Stimulated activated naive CD8-positive, alpha-beta T cell treated with anti-CD3 and anti-CD28 coated beads, Interleukin-15, amount 100 ng/mL, for 72 hours (primary cell): ENCODE measurements around the gene ADAMTS14.
"Not testable (repeated sequence)": the region's sequence is repeated elsewhere in the genome, so short reads cannot be mapped to it uniquely, and the experiment has no call there.

Source experiments
- ATAC-seq: fragments of 150-1000 bp; cut with Tn5 transposase; 2 replicates; pipeline ENCODE4 v1.10.0; 2021; ENCODE audit warnings: mild to moderate bottlenecking, moderate library complexity
- DNase-seq, 2 donors: peaks; one replicate each; pipeline ENCODE4 v3.0.0; 2021 to 2022
- H3K27ac Mint-ChIP-seq, 2 donors: one replicate each; pipeline ENCODE4 v1.8.0; 2022; ENCODE audit warnings: mild to moderate bottlenecking in 2 of 2, mixed read lengths in 2 of 2, moderate library complexity in 2 of 2
- H3K27me3 Mint-ChIP-seq: one replicate; pipeline ENCODE4 v1.8.0; 2022; ENCODE audit warnings: mixed read lengths
- H3K4me1 Mint-ChIP-seq: one replicate; pipeline ENCODE4 v1.8.0; 2022; ENCODE audit warnings: mild to moderate bottlenecking, mixed read lengths
- H3K4me3 Mint-ChIP-seq, 2 donors: one replicate each; pipeline ENCODE4 v1.8.0; 2022; ENCODE audit warnings: mild to moderate bottlenecking in 2 of 2, mixed read lengths in 2 of 2, moderate library complexity in 1 of 2
- H3K9me3 Mint-ChIP-seq, 2 donors: one replicate each; pipeline ENCODE4 v1.8.0; 2022; ENCODE audit warnings: mixed read lengths in 2 of 2

The ADAMTS14 gene

GRCh38 chr10:70649526-70649925, 22.8 kb upstream of the ADAMTS14 start:
- Mint-ChIP-seq H3K27ac (no peak overlapping the region), H3K4me3 (no peak overlapping the region), H3K27me3 (no peaks in the 10 kb centered on the region), H3K4me1 (no peaks in the 10 kb centered on the region), H3K9me3 (peaks cover 24 to 57% of the 10 kb centered on the region in 2 donors)
- peak; percentile 52 for ATAC-seq
- no peak for DNase-seq

GRCh38 chr10:70650104-70650503, 22.2 kb upstream of the ADAMTS14 start:
- H3K4me3 Mint-ChIP-seq = no peak overlapping the region
- H3K27ac Mint-ChIP-seq = no peak overlapping the region
- ATAC-seq = no peak
- no peaks in the 10 kb centered on the region for H3K4me1 Mint-ChIP-seq
- no peak for DNase-seq
- H3K9me3 Mint-ChIP-seq = peaks cover 24 to 57% of the 10 kb centered on the region in 2 donors
- H3K27me3 Mint-ChIP-seq = no peaks in the 10 kb centered on the region

GRCh38 chr10:70650718-70651117, 21.6 kb upstream of the ADAMTS14 start:
- no peak overlapping the region for H3K4me3 Mint-ChIP-seq
- H3K27me3 Mint-ChIP-seq = no peaks in the 10 kb centered on the region

GRCh38 chr10:70651661-70652060, 20.6 kb upstream of the ADAMTS14 start:
- H3K27me3 Mint-ChIP-seq = no peaks in the 10 kb centered on the region
- H3K4me1 Mint-ChIP-seq = peaks cover 11% of the 10 kb centered on the region
- H3K9me3 Mint-ChIP-seq = peaks cover 24 to 57% of the 10 kb centered on the region in 2 donors
- H3K27ac Mint-ChIP-seq = no peak overlapping the region
- DNase-seq (no peak), ATAC-seq (no peak)
- H3K4me3 Mint-ChIP-seq = no peak overlapping the region

More at GRCh38 chr10:70650718-70651117, 21.6 kb upstream of the ADAMTS14 start:
- H3K4me1 Mint-ChIP-seq = peaks cover 2% of the 10 kb centered on the region
- no peak for ATAC-seq
- no peak for DNase-seq
- H3K27ac Mint-ChIP-seq = no peak overlapping the region
- peaks cover 24 to 57% of the 10 kb centered on the region in 2 donors for H3K9me3 Mint-ChIP-seq

GRCh38 chr10:70652761-70653657, 19.3 kb upstream of the ADAMTS14 start:
- no peak for ATAC-seq
- no peak for DNase-seq
- Mint-ChIP-seq H3K9me3 (peaks cover 22 to 48% of the 10 kb centered on the region in 2 donors), H3K4me1 (peaks cover 16% of the 10 kb centered on the region), H3K27me3 (no peaks in the 10 kb centered on the region), H3K4me3 (no peak overlapping the region), H3K27ac (no peak overlapping the region)

- Mint-ChIP-seq H3K4me3 (no peak overlapping the region), H3K9me3 (peaks cover 16 to 36% of the 10 kb centered on the region in 2 donors), H3K27ac (no peak overlapping the region), H3K27me3 (no peaks in the 10 kb centered on the region), H3K4me1 (peaks cover 16% of the 10 kb centered on the region)
- ATAC-seq (no peak), DNase-seq (no peak)
These were observed 17.0 kb upstream of the ADAMTS14 start for GRCh38 chr10:70655316-70655715.

- peak; percentile 100 for ATAC-seq
- no peak overlapping the region for H3K27ac Mint-ChIP-seq
- peaks cover 3% of the 10 kb centered on the region for H3K27me3 Mint-ChIP-seq
- peaks cover 16% of the 10 kb centered on the region for H3K4me1 Mint-ChIP-seq
- peaks cover 11 to 24% of the 10 kb centered on the region in 2 donors for H3K9me3 Mint-ChIP-seq
- H3K4me3 Mint-ChIP-seq = peak overlapping the region; percentile 8 to 30
- DNase-seq = peak; percentile 39 to 76
These were observed 15.8 kb upstream of the ADAMTS14 start for GRCh38 chr10:70656489-70656888.

- no peak for DNase-seq
- no peak for ATAC-seq
- Mint-ChIP-seq H3K4me1 (peaks cover 16% of the 10 kb centered on the region), H3K27me3 (peaks cover 8% of the 10 kb centered on the region), H3K27ac (peak overlapping the region in 1 of 2 donors; percentile 23), H3K4me3 (peak overlapping the region in 1 of 2 donors; percentile 30), H3K9me3 (peaks cover 8 to 19% of the 10 kb centered on the region in 2 donors)
These were observed 15.3 kb upstream of the ADAMTS14 start for GRCh38 chr10:70657041-70657440.

GRCh38 chr10:70658582-70659136, 13.6 kb upstream of the ADAMTS14 start:
- DNase-seq (no peak), ATAC-seq (no peak)
- peaks cover 13% of the 10 kb centered on the region for H3K27me3 Mint-ChIP-seq
- H3K9me3 Mint-ChIP-seq = peaks cover 8 to 12% of the 10 kb centered on the region in 2 donors
- peaks cover 16% of the 10 kb centered on the region for H3K4me1 Mint-ChIP-seq
- H3K4me3 Mint-ChIP-seq = no peak overlapping the region
- no peak overlapping the region for H3K27ac Mint-ChIP-seq

- Mint-ChIP-seq H3K9me3 (peaks cover 8 to 12% of the 10 kb centered on the region in 2 donors), H3K27ac (no peak overlapping the region), H3K27me3 (peaks cover 13% of the 10 kb centered on the region), H3K4me3 (no peak overlapping the region), H3K4me1 (peaks cover 16% of the 10 kb centered on the region)
- ATAC-seq = no peak
- no peak for DNase-seq
These were observed 13.0 kb upstream of the ADAMTS14 start for GRCh38 chr10:70659306-70659705.

GRCh38 chr10:70660722-70661121, 11.6 kb upstream of the ADAMTS14 start:
- Mint-ChIP-seq H3K27me3 (peaks cover 13% of the 10 kb centered on the region), H3K27ac (no peak overlapping the region), H3K4me3 (no peak overlapping the region), H3K9me3 (peaks cover 8 to 12% of the 10 kb centered on the region in 2 donors), H3K4me1 (peaks cover 14% of the 10 kb centered on the region)
- no peak for DNase-seq
- ATAC-seq = no peak

GRCh38 chr10:70661623-70662361, 10.5 kb upstream of the ADAMTS14 start:
- peaks cover 13% of the 10 kb centered on the region for H3K27me3 Mint-ChIP-seq
- peaks cover 8 to 12% of the 10 kb centered on the region in 2 donors for H3K9me3 Mint-ChIP-seq
- ATAC-seq (no peak), DNase-seq (no peak)
- no peak overlapping the region for H3K4me3 Mint-ChIP-seq
- H3K4me1 Mint-ChIP-seq = peaks cover 3% of the 10 kb centered on the region
- H3K27ac Mint-ChIP-seq = peak overlapping the region; percentile 22 to 72

GRCh38 chr10:70662362-70663220, 9.7 kb upstream of the ADAMTS14 start:
- no peak for DNase-seq
- no peak for ATAC-seq
- Mint-ChIP-seq H3K27ac (peak overlapping the region in 1 of 2 donors; percentile 72), H3K9me3 (peaks cover 8 to 12% of the 10 kb centered on the region in 2 donors), H3K27me3 (peaks cover 13% of the 10 kb centered on the region), H3K4me1 (no peaks in the 10 kb centered on the region), H3K4me3 (no peak overlapping the region)

GRCh38 chr10:70663458-70664409, 8.6 kb upstream of the ADAMTS14 start:
- ATAC-seq, H3K4me3 Mint-ChIP-seq, H3K27ac Mint-ChIP-seq, DNase-seq, H3K4me1 Mint-ChIP-seq: not testable (repeated sequence)
- Mint-ChIP-seq H3K27me3 (peaks cover 13% of the 10 kb centered on the region), H3K9me3 (peaks cover 8 to 14% of the 10 kb centered on the region in 2 donors)
